ENCODE measurements around the gene KRTCAP2. TPM values are rescaled to one million over a fixed set of nuclear protein-coding genes. Genes with fewer than 3 reads are reported as not detected.
A peak's percentile ranks its signal among the peaks of the same experiment; 100 is the strongest.

Gene KRTCAP2
- total RNA-seq, 1 experiment from 2014 or later: 156 TPM

GRCh38 chr1:155133799-155134281 lies 39.3 kb downstream of the KRTCAP2 start:
- Histone ChIP-seq H2AFZ (no peak overlapping the region), H3F3A (ENCODE audit: insufficient read depth, low read depth) (peaks cover 65% of the 10 kb centered on the region), H3K27ac (peak overlapping the region; percentile 99), H3K4me3 (peak overlapping the region; percentile 78; the same call in 1 of the 2 replicates), H3K9me2 (ENCODE audit: insufficient read depth) (no peaks in the 10 kb centered on the region), H3K36me3 (ENCODE audit: low read depth) (peaks cover 29% of the 10 kb centered on the region), H3K4me1 (replicated peaks; ENCODE audit: insufficient read depth) (peaks cover 56% of the 10 kb centered on the region), H3K4me2 (peak overlapping the region; percentile 94), H3K79me2 (ENCODE audit: low read depth) (peaks cover 61% of the 10 kb centered on the region), H3K27me3 (ENCODE audit: insufficient read depth, low read depth) (no peaks in the 10 kb centered on the region), H3K9me3 (ENCODE audit: insufficient read depth, low read depth) (no peaks in the 10 kb centered on the region), H4K20me1 (ENCODE audit: insufficient read depth) (no peaks in the 10 kb centered on the region)
- CTCF ChIA-PET: interaction anchor here (0.6 kb wide), 1 partner anchor 10 kb away, joined by 4 read pairs; no protein-coding TSS in a partner anchor
- no peak for DNase-seq
- TF ChIP-seq, protein P1, sequence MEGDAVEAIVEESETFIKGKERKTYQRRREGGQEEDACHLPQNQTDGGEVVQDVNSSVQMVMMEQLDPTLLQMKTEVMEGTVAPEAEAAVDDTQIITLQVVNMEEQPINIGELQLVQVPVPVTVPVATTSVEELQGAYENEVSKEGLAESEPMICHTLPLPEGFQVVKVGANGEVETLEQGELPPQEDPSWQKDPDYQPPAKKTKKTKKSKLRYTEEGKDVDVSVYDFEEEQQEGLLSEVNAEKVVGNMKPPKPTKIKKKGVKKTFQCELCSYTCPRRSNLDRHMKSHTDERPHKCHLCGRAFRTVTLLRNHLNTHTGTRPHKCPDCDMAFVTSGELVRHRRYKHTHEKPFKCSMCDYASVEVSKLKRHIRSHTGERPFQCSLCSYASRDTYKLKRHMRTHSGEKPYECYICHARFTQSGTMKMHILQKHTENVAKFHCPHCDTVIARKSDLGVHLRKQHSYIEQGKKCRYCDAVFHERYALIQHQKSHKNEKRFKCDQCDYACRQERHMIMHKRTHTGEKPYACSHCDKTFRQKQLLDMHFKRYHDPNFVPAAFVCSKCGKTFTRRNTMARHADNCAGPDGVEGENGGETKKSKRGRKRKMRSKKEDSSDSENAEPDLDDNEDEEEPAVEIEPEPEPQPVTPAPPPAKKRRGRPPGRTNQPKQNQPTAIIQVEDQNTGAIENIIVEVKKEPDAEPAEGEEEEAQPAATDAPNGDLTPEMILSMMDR (conservative IDR thresholded peaks at IDR 0.05): no peak
- no peak for TF ChIP-seq EZH2 (IDR thresholded peaks at IDR 0.05; ENCODE audit: low read depth)
- intact Hi-C loops (cut with micrococcal nuclease; ENCODE audit: unreplicated experiment): loop anchor here (2.0 kb wide), 1 partner anchor 49 kb away; no protein-coding TSS in a partner anchor
- BruUV-seq (replicated peaks): no TSS peak
- POLR2A ChIA-PET (ENCODE audit: unreplicated experiment): interaction anchor here (0.6 to 1.1 kb wide), 2 partner anchors 21 to 42 kb away, joined by 4 to 15 read pairs; no protein-coding TSS in a partner anchor

- Histone ChIP-seq H3K4me1 (replicated peaks; ENCODE audit: insufficient read depth) (peaks cover 43% of the 10 kb centered on the region), H4K20me1 (ENCODE audit: insufficient read depth) (no peaks in the 10 kb centered on the region), H2AFZ (no peak overlapping the region), H3F3A (ENCODE audit: insufficient read depth, low read depth) (peaks cover 67% of the 10 kb centered on the region), H3K9me2 (ENCODE audit: insufficient read depth) (no peaks in the 10 kb centered on the region), H3K4me2 (0 out of 2 replicates have a peak overlapping the region, but pooled peaks have one; percentile 99), H3K4me3 (no peak overlapping the region), H3K36me3 (ENCODE audit: low read depth) (peaks cover 29% of the 10 kb centered on the region), H3K79me2 (ENCODE audit: low read depth) (peaks cover 52% of the 10 kb centered on the region), H3K27me3 (ENCODE audit: insufficient read depth, low read depth) (no peaks in the 10 kb centered on the region), H3K9me3 (ENCODE audit: insufficient read depth, low read depth) (no peaks in the 10 kb centered on the region), H3K27ac (no peak overlapping the region)
- POLR2A ChIA-PET (ENCODE audit: unreplicated experiment): interaction anchor here (0.7 kb wide), 1 partner anchor 508 kb away, joined by 5 read pairs; no protein-coding TSS in a partner anchor
- no peak for DNase-seq
- CTCF ChIA-PET: no interaction called here
- no TSS peak for BruUV-seq (replicated peaks)
- no peak for TF ChIP-seq EZH2 (IDR thresholded peaks at IDR 0.05; ENCODE audit: low read depth)
- TF ChIP-seq, protein P1 (conservative IDR thresholded peaks at IDR 0.05): no peak
- intact Hi-C loops (cut with micrococcal nuclease; ENCODE audit: unreplicated experiment): no loop called here
Observed at GRCh38 chr1:155131856-155132255, 41.2 kb downstream of the KRTCAP2 start.

DNA sequence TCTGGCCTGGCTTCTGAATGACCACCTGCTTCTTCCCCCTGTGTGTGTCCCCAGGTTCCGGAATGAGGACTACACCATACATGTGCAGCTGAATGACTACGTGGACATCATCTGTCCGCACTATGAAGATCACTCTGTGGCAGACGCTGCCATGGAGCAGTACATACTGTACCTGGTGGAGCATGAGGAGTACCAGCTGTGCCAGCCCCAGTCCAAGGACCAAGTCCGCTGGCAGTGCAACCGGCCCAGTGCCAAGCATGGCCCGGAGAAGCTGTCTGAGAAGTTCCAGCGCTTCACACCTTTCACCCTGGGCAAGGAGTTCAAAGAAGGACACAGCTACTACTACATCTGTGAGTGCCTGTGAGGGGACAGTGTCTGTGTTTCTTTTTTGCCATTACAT lies 41.8 kb downstream of the KRTCAP2 start:
- peaks cover 47% of the 10 kb centered on the region for H3K4me1 ChIP-seq (replicated peaks; ENCODE audit: insufficient read depth)
- intact Hi-C loops (cut with micrococcal nuclease; ENCODE audit: unreplicated experiment): no loop called here
- H3K36me3 ChIP-seq (ENCODE audit: low read depth): peaks cover 29% of the 10 kb centered on the region
- H3K27me3 ChIP-seq (ENCODE audit: insufficient read depth, low read depth): no peaks in the 10 kb centered on the region
- no peak overlapping the region for H2AFZ ChIP-seq
- H3K27ac ChIP-seq: peak overlapping the region; percentile 98
- H3K4me3 ChIP-seq: no peak overlapping the region
- H4K20me1 ChIP-seq (ENCODE audit: insufficient read depth): no peaks in the 10 kb centered on the region
- ChIA-PET CTCF (interaction anchor here (0.5 kb wide), 1 partner anchor 517 kb away, joined by 8 read pairs; no protein-coding TSS in a partner anchor), POLR2A (ENCODE audit: unreplicated experiment) (no interaction called here)
- peaks cover 70% of the 10 kb centered on the region for H3F3A ChIP-seq (ENCODE audit: insufficient read depth, low read depth)
- no peaks in the 10 kb centered on the region for H3K9me3 ChIP-seq (ENCODE audit: insufficient read depth, low read depth)
- DNase-seq: no peak
- H3K4me2 ChIP-seq: peak overlapping the region; percentile 99; the same call in 1 of the 2 replicates
- no TSS peak for BruUV-seq (replicated peaks)
- peaks cover 48% of the 10 kb centered on the region for H3K79me2 ChIP-seq (ENCODE audit: low read depth)
- TF ChIP-seq EZH2 (IDR thresholded peaks at IDR 0.05; ENCODE audit: low read depth): no peak
- TF ChIP-seq, protein P1 (conservative IDR thresholded peaks at IDR 0.05): no peak
- H3K9me2 ChIP-seq (ENCODE audit: insufficient read depth): no peaks in the 10 kb centered on the region

Measured in PC-9 (cell line).